8988T (cell line): ENCODE results near the gene ZFAND2B.
"Not testable (repeated sequence)": the region's sequence is repeated elsewhere in the genome, so short reads cannot be mapped to it uniquely, and the experiment has no call there.

Experiments used
- DNase-seq: peaks from one replicate; pipeline ENCODE4 v3.0.0; 2011

The ZFAND2B gene

DNA sequence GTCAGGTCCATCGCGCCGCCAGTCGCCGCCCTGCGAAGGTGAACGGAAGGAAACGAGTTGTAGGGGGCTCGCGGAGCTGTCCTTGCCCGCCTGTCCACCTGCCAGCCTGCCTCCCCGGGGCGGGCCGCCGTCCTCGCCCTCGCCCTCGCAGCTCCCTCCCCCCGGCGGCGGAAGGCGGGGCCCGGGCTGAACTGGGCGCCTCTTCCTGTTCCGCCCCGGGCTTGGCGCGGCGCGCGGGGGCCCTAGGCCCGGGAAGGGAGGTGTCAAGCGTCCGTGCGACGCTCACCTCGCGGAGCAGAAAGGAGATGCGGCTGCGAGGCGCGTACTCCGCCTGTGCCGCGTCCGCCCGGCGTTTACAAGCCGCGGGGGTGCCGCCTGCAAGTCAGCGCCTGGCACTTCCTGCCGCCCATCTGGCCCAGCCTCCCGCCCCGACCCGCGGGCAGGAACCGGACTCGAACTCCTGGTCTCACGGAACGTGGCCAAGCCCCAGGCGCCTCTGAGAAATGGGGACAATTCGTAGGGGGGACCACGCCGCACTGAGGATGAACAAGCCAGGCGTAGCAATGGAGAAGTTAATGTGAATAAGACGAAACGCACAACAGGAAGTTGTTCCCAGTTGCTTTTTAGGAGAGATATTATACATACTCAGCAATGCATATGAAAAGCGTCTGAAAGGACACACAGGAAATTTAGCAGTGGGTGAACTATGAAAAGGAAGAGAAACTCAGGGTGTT is 29.6 kb upstream of the ZFAND2B start, which contains the start of gene CNPPD1:
Gene CNPPD1, minus strand, starts transcription at position 108 of the 734 bp plus-strand sequence. Its CDS starts 97 bp downstream, at position 11.
- peak; percentile 80 for DNase-seq

DNA sequence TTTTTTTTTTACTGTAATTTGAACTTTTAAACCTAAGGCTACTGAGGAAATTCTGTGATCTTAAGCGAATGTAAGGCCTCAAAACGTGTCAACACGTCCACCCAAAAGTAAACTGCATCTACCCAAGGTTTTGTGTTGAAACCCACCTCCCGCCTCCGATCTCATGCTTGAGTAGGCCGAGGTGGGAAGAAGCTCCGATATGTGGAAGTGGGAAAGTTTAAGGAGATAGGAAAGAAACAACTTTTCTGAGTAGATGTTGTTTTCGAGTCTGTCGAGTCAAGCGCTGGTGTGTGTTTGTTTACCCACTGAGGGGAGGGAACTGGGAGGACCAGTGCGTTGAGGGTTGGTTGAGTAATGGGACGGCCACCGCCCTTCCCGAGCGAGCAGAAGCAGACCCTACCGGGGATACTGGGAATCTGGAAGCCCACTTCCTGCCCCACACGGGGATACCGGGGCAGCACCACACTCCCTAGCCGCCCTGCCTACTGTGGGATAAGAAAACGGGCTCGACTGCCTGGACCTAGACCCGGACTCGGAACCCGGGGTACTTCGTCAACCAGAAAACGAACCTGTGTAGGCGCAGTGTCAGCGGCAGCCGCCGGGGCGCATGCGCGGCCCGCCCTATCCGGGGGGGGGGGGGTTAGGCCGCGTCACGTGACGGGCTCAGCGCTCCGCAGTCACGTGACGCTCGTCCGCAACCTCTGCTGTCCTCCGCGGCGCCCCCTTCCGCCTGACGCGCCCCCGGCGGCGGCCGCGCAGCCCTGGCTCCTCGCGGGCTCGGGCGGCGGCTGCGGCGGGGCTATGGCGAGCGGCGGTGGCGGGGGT is 28.8 kb upstream of the ZFAND2B start, which contains the start of gene RETREG2:
Gene RETREG2, plus strand, starts transcription at position 724 of the 825 bp plus-strand sequence. Its CDS starts 78 bp downstream, at position 802.
- DNase-seq: peak; percentile 94

DNA sequence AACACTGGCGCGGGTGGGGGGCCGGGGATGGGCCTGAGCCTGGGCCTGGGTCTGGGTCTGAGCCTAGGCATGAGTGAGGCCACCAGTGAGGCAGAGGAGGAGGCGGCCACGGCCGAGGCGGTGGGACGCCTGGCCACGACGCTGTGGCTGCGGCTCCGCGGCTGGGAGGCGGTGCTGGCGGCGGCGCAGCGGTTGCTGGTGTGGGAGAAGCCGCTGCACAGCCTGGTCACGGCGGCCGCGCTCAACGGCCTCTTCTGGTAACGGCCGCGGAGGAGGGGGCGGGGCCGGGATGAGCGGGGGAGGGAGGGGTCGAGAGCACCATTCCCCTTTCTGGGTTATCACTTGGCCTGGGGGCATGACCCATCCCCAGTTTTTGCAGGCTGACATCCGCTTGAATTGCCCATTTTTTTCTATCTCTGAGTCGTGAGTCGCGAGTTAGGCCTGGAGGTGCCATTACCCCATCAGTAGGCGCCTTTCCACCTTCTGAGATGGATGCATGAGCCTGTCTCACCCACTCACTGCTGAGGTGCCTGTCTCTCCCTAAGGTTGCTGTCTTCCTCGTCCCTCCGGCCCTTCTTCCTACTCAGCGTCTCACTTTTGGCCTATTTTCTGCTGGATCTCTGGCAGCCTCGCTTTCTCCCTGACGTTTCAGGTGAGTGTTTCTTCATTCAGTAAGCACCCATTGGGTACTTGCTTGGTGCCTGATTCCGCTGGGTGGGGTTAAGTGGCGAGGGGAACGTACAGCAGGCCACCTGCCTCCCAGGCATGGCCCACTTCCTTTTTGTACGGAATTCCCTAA is 28.0 kb upstream of the ZFAND2B start:
- no peak for DNase-seq

DNA sequence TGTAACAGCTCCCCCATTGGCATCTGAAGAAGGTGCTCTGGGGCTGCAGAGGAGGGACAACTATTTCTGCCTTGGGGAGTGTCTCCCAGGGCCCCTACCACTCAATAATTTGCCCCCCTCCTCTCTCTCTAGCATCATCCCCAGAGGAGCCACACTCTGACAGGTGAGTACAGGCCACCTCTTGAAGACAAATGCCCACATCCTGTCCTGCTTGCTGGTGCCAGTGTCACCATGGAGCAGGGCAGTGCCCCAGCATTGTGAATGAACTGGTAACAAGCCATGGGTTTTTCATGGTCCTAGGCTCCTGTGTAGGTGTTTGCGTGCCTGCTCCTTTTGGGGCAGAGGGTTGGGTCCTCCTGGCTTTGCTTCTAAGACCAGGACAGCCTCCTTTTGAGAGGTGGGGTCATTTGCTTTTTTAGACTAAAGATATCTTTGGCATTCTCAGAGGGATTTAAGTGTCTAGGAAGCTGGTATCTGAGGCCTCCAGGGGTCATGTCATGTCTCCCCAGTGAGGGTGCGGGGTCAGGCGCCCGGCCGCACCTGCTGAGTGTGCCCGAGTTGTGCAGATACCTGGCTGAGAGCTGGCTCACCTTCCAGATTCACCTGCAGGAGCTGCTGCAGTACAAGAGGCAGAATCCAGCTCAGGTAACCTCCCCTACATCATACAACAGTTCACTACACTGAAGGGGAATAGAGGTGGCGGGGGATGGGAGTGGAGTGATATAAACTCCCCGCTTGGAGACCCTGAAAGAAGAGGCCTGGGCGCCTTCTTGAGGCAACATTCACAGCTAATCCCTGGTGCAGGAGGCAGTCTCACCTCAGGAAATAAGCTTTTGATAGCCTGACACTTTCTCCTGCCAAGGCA is 26.7 kb upstream of the ZFAND2B start:
- DNase-seq: no peak

DNA sequence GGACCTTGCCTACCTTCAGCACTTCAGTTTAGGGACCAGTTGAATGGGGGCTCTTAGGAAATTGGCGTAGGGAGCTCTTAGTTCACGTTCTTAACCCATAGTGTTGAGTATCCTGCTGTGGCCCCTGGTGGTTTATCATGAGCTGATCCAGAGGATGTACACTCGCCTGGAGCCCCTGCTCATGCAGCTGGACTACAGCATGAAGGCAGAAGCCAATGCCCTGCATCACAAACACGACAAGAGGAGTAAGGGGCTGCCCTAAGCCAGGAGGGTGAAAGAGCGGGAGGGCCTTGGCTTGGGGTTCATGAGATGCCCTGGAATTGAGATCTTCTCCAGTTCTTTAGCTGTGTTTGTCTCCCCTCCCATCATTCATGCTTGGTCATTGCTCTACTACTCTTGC is 25.6 kb upstream of the ZFAND2B start:
- DNase-seq: no peak

DNA sequence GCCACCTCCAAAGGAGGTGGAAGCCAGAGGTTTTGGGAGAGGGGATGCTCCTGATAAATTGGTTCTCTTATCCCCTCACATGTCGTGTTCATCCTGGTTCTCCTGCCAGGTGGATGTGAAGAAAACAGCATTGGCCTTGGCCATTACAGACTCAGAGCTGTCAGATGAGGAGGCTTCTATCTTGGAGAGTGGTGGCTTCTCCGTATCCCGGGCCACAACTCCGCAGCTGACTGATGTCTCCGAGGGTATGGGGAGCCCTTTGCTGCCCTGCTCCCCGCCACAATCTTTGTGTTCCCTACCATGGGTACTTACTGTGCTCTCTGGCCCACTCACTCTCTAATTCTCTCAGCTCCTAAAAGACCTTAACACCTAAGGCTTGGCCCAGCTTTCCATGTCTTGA is 25.1 kb upstream of the ZFAND2B start:
- no peak for DNase-seq

DNA sequence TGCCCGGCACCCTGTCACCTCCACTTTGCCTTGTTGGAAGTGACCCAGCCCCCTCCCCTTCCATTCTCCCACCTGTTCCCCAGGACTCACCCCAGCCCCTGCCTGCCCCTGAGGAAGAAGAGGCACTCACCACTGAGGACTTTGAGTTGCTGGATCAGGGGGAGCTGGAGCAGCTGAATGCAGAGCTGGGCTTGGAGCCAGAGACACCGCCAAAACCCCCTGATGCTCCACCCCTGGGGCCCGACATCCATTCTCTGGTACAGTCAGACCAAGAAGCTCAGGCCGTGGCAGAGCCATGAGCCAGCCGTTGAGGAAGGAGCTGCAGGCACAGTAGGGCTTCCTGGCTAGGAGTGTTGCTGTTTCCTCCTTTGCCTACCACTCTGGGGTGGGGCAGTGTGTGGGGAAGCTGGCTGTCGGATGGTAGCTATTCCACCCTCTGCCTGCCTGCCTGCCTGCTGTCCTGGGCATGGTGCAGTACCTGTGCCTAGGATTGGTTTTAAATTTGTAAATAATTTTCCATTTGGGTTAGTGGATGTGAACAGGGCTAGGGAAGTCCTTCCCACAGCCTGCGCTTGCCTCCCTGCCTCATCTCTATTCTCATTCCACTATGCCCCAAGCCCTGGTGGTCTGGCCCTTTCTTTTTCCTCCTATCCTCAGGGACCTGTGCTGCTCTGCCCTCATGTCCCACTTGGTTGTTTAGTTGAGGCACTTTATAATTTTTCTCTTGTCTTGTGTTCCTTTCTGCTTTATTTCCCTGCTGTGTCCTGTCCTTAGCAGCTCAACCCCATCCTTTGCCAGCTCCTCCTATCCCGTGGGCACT is 24.0 kb upstream of the ZFAND2B start:
- DNase-seq: no peak

DNA sequence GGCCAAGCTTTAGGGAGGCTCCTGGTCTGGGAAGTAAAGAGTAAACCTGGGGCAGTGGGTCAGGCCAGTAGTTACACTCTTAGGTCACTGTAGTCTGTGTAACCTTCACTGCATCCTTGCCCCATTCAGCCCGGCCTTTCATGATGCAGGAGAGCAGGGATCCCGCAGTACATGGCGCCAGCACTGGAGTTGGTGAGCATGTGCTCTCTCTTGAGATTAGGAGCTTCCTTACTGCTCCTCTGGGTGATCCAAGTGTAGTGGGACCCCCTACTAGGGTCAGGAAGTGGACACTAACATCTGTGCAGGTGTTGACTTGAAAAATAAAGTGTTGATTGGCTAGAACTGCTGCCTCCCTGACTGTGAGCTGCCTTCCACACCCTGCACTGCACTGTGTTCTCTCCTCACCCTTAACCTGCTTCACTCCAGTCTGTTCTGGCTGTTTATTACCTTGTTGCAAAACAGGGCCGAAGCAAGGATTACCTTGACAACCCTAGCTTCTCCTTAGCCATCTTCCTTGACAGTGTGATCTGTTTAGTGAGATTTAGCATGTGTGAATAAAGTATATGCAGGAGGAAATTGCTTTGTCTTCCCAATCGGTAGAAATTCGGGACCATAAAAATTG is 23.3 kb upstream of the ZFAND2B start:
- no peak for DNase-seq

DNA sequence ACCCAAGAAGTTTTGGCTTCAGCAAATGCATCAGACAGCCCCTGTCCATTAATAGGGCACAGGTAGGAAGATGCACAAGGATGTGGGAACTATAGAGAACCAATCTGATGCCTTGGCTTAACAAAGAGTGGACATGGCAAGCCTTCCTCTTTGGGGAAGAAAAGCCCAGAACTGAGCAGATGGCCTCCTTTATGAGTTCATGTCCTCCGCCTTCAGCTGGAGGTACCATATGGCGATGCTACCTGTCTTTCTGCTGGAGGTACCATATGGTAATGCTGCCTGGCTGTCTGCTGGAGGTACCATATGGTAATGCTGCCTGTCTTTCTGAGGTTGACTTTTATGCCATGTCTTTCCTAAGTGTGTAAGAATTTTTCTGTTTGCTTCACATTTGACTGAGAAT is 22.5 kb upstream of the ZFAND2B start:
- DNase-seq: no peak

DNA sequence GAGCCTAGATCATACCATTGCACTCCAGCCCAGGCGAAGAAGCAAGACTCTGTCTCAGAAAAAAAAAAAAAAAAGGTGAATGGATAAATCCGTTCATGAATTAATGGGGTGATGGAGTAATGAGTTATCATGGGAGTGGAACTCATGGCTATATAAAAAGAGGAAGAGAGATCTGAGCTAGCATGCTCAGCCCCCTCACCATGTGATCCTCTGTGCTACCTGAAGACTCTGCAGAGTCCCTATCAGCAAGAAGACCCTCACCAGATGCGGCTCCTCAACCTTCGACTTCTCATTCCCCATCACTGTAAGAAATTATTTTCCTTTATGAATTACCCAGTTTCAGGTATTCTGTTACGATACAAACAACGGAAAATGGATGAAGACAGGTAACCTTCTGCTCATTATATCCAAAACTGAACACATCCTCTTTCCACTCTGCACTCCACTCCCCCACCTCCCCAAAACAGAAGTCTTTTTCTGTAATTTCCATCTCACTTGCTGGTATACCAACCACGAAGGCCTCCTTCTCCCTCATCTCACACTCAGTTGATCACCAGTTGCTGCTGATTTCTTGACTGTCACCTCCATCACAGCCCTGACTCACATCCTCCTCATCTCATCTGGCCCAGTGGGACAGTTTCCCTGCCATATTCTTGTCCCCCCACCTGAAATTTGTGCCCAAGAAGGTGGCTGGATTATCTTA is 19.7 kb upstream of the ZFAND2B start:
- no peak for DNase-seq

DNA sequence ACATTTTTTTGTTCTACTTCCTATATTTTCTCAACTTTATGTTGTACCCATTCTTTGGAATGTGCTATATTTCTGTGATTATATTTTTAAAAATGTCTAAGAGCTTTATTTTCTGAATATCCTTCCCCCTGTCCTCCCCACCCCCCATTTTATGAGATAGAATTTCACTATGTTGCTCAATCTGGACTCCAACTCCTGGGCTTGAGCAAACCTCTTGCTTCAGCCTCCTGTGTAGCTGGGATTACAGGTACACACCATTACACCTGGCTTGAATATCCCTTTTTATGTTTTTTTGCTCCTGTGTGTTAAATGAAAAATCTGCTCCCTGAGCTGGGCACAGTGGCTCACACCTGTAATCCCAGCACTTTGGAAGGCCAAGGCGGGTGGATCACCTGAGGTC is 9.2 kb upstream of the ZFAND2B start:
- no peak for DNase-seq

DNA sequence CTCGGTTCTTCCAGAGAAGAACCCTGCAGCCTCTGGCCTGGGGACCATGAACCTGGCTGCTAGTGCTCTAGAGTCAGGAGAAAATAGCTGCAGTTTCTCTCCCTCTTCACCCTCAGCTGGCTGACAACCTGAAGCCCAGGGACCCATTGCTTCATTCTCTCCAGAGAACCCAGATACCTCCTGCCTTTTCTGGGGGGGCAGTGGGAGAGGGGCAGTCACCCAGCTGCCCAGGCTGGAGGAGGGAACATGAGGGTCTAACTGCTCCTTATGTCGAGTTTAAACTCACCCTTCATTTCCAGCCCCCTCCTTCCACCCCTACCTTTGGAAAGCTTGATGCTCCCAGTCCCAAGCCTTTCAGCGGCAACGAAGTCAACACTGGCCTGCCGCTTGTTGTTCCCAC is 7.6 kb upstream of the ZFAND2B start:
- no peak for DNase-seq

DNA sequence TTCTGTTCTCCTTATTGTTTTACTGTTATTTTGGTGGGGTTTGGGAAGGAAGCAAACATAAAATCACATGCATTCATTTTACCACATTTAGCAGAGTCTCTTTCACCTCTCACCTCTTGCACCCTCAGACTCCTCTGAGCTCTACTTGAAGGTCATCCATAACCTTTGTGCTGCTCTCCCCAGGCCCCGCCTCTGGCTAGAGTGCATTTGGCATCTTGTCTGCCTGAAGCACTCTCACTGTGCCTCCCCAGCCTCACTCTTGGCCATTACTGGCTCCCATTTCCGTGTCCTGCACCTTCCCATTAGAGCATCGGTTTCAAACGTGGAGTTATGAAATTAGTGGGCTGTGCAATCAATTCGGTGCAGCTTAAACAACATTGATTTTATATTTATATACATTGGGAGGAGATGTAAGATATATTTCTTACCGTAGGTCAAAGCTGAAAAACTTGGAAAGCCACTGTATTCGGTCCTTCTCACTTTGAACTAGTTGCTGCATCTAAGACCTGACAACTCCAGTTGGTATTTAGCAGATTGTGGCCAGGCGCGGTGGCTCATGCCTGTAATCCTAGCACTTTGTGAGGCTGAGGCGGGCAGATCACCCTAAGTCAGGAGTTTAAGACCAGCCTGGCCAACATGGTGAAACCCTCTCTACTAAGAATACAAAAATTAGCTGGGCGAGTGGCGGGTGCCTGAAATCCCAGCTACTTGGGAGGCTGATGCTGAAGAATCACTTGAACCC is 6.9 kb upstream of the ZFAND2B start:
- no peak for DNase-seq

DNA sequence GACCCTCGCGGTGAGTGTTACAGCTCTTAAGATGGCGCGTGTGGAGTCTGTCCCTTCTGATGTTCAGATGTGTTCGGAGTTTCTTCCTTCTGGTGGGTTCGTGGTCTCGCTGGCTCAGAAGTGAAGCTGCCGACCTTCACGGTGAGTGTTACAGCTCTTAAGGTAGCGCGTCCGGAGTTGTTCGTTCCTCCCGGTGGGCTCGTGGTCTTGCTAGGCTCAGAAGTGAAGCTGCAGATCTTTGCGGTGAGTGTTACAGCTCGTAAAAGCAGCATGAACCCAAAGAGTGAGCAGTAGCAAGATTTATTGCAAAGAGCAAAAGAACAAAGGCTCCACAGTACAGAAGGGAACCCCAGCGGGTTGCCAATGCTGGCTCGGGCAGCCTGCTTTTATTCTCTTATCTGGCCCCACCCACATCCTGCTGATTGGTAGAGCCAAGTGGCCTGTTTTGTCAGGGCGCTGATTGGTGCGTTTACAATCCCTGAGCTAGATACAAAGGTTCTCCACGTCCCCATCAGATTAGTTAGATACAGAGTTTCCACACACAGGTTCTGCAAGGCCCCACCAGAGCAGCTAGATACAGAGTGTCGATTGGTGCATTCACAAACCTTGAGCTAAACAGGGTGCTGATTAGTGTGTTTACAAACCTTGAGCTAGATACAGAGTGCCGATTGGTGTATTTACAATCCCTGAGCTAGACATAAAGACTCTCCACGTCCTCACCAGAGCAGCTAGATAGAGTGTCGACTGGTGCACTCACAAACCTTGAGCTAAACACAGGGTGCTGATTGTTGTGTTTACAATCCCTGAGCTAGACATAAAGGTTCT is 5.9 kb upstream of the ZFAND2B start:
- DNase-seq: not testable (repeated sequence)

DNA sequence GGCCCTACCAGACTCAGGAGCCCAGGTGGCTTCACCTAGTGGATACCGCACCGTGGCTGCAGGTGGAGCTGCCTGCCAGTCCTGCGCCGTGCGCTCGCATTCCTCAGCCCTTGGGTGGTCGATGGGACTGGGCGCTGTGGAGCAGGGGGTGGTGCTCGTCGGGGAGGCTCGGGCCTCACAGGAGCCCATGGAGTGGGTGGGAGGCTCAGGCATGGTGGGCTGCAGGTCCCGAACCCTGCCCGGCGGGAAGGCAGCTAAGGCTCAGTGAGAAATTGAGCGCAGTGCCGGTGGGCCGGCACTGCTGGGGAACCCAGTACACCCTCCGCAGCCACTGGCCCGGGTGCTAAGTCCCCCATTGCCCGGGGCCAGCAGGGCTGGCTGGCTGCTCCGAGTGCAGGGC is 5.3 kb upstream of the ZFAND2B start:
- not testable (repeated sequence) for DNase-seq

DNA sequence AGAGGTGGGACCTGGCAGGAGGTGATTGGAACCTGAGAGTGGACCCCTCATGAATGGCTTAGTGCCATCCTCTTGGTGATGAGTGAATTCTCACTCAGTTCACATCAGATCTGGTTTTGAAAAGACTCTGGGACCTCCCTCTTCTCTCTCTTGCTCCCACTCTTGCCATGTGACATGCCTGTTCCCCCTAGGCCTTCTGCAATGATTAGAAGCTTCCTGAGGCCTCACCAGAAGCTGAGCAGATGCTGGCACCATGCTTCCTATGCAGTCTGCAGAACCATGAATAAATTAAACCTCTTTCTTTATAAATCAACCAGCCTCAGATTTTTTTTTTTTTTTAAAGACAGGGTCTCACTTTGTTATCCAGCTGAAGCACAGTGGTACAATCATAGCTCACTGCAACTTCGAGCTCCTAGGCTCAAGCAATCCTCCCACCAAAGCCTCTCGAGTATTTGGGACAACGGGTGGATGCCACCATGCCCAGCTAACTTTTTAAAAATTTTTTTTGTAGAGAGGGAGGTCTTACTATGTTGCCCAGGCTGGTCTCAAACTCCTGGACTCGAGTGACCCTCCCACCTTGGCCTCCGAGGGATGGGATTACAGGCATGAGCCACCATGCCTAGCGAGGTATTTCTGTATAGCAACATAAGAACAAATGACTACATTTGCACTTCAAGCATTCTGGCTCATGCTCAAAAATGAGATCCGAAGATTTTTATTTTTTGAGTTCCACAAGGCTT is 2.0 kb upstream of the ZFAND2B start:
- DNase-seq: no peak

DNA sequence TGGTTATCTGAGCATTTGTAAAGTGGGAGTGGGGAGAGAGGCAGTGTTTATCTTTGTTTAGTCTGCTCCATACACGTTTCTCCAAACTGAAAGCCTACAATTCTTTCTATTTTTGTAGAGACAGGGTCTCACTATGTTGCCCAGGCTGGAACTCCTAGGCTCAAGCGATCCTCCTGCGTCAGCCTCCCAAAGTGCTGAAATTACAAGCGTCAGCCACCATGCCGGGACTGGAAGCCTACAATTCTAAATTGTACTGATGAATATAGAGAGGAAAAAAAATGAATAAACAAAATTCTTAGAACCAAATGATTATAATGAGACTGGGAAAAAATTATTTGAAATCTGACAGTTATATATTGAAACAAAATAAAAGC is 1.4 kb upstream of the ZFAND2B start:
- no peak for DNase-seq

DNA sequence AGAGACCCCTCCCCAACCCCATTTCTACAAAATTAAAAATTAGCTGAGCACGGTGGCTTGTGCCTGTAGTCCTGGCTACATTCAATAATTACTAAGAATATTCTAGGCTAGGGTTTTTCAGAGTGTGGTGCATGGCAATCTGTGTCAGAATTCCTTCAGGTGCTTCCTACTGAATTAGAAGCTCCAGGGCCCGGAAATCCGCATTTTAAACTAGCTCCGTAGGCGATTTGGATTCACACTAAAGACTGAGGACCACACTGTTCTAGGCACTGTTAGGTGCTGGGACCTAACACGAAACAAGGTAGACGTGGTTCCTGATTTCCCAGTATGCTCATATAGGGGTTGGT is 628 bp upstream of the ZFAND2B start:
- DNase-seq: no peak
